OCI-LY1 (cell line): ENCODE measurements around the gene ANKRD1.

Experiments
- CTCF ChIP-seq: fragments of 200-600 bp; sonication (generic), shearing (Covaris generic); IDR thresholded peaks from 2 replicates; pipeline ENCODE4 v1.5.1; 2017; ENCODE audit warnings: mild to moderate bottlenecking, antibody characterized with exemption, low read length, moderate library complexity, mixed read lengths
- EZH2 ChIP-seq: fragments of 200-600 bp; sonication (generic), shearing (Covaris generic); IDR thresholded peaks from 2 replicates; pipeline ENCODE4 v1.8.0; 2017; ENCODE audit warnings: borderline replicate concordance, mixed run types, mild to moderate bottlenecking, antibody characterized with exemption, low read length, moderate library complexity, mixed read lengths

GRCh38 chr10:90913774-90914420 is 7.0 kb downstream of the ANKRD1 start:
- no peak for TF ChIP-seq CTCF
- TF ChIP-seq EZH2 = no peak
